A204.1 (cell line): Measurements from ENCODE around the gene MB21D2.
"Not testable (repeated sequence)": the region's sequence is repeated elsewhere in the genome, so short reads cannot be mapped to it uniquely, and the experiment has no call there.

Experiments
- FAIRE-seq: peaks from 2 replicates; lab custom pipeline; 2012; peaks lifted over from hg19 to GRCh38; lab: Jason Lieb, UNC

The MB21D2 gene

DNA sequence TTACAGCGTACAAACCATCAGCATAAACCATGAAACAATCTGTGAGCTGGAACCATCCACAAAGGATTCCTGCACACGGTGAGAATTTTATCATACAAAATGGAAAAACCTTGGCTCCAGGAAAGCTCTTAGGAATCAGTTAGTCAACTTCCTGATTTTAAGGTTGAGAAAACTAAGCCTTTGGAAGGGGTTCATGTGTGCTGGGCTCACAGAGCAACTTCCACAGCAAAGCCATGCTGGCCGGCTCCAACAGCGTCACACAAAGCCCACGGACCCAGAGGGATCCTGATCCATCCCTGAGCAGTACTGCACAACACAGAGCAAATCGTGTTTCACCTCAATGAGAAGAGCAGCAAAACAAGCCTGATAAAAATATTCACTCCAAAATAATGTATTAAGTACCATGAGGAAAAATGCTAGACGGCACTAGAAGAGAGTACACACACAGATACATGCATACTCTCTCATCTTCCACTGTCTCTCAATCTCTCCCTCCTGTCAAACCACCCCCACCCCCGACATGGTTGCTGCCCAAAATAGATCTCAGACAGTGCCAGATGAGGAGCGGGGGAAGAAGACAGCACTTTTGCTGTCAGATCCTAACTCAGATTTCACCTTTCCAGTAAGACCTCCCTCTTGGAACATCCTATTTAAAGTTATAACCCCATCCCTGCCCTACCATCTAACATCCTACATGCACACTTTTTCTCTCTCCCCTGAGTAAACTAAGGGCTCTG, 58.6 kb downstream of the MB21D2 start:
- no peak for FAIRE-seq

DNA sequence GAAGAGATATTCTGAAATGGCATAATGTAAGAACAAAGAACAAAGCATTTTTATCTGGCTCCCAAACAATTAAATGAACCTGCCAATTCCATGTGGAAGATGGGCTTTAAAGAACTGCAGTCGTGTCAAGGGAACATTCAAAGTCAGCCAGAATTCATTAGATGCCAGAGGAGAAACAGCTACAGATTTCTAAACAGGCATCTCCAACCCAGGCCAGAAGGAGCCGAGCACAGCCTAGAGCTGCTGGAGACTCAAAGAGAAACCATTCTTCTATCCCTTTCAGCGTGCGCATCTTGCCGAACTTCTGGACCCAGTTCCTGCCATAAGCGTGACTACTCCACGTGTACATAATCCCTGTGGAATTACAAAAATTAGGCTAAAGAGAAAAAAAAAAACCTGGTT, 60.4 kb downstream of the MB21D2 start:
- no peak for FAIRE-seq

DNA sequence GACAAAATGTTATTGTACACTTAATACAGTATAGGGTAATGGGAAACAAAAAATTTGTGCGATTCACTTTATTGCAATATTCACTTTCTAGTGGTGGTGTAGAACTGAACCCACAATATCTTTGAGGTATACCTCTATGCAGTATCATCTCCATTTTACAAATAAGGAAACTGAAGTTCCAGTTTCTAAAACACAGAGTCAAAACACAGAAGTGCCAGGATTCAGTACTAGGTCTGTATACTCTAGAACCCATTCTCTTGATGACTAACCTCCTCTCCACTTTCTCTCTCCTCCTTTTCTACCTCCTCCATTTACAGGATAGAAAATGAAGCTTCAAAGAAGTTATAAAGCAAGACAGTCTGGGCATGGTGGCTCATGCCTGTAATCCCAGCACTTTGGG, 62.2 kb downstream of the MB21D2 start:
- FAIRE-seq, result no peak

DNA sequence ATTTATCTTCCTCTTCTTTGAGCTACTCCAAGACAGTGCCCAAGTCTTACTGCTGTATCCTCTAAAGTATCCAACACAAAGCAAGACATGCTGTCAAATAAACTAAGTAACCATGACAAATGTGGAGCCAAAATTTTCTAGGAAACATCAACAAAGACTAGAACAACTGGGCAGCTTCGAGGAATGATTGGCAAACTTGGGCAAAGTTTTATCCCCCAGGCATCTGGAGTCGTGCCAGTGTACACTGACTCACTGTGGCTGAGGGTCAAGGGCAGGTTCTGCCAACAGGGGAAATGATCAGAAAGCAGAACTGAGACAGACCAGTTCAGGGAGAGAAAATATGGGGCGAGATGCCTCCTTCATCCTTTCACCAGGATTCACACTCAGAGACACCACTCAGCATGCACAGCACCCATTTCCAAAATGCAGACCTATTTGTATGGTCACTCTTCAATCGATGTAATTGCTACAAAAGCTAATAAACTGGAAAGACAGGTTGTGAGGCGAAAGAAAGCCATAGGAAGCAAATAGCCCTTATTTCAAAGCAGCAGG, 65.8 kb downstream of the MB21D2 start:
- FAIRE-seq, result no peak

DNA sequence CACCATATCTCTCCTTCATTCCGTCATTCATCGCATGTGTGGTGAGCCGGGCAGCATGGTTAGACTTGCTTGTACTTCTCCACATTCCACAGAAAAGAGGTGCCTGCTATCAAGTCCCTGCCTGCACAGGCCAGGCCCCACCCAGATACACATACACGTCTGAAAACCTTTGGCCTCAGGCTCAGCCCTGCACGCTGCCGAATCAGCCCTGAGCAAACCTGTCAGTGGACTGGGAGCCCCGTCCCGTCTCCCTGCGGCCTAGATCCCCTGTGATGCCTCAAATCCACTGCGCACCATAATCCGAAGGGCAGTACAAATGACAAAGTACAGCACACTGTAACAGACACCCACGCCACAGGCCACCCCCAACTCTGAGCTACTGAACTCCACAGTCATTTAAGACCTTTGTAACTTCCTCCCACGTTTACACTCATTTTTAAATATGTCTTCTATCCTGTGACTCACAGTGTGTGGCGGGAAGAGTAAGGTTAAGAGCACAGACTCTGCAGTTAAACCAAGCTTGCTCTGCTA, 67.1 kb downstream of the MB21D2 start:
- no peak for FAIRE-seq

DNA sequence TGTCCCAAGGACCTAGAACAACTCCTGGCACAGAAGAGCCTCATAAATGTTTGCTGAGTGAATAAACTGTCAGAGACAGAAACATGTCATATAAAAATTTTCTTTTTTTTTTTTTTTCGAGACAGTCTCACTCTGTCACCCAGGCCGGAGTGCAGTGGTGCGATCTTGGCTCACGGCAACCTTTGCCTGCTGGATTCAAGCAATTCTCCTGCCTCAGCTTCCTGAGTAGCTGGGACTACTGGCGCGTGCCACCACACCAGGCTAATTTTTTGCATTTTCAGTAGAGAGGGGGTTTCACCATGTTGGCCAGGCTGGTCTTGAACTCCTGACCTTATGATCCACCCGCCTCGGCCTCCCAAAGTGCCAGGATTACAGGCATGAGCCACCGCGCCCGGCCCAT, 67.8 kb downstream of the MB21D2 start:
- FAIRE-seq, result not testable (repeated sequence)

DNA sequence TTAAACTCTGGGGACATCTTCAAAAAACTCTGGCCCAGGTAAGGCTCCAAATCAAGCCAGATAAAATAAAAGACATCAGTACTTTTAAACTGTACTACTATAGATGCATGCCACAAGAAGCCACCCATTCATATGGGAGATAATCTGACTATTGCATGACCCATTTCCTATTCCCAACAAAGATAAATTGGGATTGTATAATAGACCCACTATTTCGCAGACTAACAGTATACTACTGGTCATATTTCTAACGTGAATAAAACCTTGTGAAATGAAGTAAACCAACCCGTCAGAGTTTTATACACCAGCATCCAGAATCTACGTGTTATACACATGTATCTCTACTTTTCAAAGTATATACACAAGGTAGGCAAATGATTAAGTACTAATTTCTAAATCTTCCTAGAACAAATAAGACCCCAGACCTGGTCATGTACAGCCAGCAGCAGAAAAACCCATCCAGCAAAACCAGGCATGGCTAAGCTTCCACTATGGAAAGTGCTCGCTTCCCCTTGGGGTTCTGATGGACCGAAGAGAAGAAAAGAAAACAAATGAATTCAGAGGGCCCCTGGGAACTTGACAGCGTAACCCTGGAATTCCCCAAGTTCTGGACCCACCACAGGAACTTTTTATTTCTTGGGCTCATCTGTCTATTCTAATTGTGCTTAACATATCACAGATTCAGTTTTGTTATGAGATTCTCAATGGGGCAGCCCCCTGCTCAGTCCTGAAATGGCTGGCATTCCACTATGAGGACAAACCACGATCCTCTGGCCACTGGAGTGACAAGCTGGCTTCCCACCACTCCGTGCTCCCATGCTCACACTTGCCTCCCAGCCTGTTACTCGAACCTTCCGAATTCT, 69.1 kb downstream of the MB21D2 start:
- FAIRE-seq, result no peak

DNA sequence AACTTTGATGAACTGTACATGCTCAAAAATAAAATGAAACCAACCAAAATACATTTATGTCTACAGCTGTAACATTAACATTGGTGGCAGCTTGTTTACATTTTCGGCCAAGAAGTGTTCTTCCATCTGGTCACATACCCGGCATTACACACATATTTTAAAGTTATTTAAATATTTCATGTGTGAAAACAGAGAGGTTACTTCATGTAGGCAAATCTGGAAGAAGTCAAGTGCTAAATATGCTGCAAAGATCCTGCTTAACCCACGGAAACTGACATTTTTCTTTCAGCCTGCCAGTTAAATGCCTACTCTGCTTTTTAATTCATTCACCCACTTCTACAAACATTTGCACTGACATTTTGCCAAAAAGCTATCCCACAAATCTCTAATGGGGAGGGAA, 69.7 kb downstream of the MB21D2 start:
- no peak for FAIRE-seq

DNA sequence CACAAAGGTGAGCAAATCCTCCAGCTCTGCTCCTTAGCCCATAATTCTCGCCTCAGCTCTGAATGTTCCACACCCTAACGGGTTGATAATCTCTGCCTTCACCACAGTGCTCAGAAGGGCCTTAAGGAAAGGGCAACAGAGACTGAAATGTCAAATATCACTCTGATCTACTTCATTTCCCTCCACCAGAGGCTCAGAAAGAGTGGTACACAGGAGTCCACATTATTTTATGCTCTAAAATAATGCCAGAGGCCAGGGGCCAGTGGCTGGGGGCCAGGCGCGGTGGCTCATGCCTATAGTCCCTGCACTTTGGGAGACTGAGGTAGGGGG, 72.2 kb downstream of the MB21D2 start:
- FAIRE-seq, result no peak

DNA sequence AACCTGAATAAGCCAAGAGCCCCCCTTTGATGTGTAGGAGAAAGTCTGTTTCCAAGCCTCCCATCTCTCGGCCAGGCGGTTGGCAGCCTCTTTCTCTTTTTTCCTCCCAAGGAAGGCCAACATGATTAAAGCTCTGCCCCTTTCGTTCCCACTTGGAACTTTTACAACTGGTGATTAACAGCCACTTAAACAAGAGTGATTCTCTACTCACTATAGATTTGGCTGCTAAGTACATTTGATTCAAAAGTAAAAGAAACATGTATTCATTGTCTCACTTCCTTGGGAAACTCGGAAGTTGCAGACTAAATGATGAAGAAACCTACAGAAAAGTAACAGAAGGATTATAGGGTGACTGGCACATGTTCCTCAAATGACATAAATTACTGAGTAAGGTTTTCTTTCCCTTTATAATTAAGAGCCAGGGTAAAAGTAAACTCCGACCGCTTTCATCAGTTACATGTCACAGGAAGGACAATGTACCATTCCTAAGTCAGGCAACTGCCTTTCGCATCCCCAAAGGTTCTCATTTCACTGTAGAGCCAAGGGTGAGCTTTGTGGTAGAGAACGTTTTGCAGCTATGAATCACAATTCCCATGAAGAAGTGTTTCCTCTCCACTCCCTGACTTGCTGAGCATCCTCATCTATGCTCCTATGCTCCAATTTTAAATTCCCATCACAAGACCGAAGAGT, 72.7 kb downstream of the MB21D2 start:
- FAIRE-seq, result no peak

DNA sequence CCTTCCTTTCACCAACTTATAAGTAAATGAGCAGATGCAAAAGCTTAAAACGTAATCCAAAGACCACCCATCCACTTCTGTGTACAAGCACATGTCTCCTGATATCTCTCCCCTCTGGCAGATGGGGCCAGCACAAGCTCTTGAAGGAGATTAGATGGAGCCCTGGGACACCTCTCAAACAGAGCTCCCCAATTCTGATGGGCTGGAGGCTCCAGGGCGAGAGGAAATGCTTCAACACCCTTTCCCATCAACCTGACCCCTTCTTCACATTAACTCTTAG, 73.2 kb downstream of the MB21D2 start:
- FAIRE-seq, result no peak

DNA sequence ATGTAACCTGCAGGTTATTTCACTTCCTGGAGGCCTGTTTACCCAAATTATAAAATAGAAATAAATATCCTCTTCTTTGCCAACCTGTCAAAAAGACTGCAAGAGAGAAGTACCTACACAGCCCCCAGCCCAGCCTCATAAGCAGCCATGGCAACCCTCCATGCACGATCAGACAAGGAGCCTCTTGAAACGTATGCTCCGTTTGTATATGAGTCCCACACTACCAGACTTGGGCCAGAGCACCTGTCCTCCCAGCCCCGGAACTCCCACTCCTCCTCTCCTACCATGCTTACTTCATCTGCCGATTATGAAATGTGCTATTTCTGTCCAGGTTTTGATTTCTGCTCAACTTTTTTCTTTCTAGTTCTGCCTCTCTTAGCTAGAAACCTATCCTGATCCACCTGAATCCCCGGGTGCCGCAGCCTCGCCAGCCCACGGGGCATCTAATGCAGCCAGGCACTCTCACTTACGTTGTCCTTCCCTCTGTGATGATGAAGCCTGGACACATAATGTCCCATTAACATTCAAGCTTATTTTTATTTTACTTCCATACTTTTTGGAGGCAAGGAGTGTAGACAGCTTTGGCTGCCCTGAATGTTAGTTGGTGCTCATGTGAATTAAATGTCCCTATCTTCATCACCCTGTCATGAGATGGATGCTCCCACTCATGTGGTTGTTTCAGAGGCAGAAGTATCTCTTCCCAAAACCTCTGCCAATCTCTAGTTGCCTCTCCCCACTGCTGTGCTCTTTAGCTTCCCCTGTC, 73.8 kb downstream of the MB21D2 start:
- FAIRE-seq, result no peak

DNA sequence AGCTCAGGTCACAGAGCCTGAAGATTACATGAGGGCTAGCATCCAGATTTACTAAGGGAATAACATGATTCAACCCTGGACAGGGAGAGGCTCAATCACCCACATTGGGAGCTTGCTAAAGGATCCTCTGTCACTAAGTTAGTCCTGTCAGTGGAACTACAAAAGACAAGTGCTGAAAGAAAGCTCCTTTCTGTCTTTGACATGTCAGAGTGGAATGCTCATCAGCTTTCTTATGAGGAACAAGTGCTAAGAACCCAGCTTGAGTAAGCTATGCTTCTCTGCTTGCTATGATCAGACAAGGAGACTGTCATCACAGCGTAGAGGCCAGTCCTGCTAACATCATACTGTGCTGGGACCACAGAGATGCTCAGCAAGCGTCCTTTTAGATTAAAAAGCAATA, 74.5 kb downstream of the MB21D2 start:
- FAIRE-seq, result no peak

DNA sequence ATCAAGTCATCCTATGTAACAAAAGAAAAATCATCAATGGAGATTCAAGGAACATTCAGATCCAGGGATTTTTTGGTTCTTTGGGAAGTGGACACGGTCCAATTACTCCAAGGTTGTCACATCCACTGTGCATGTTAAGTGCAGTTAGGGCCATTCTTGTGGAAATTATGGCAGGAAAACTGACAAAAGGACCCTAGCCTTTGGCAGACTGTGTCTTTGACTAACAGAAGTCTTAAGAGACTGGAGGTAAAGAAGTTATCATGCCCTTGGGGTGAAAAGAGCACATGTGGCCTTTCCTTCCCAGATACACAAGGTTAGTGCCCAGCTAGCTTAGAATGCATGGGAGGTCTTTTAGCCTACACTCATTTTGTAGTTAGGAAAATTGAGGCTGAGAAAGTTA, 74.9 kb downstream of the MB21D2 start:
- no peak for FAIRE-seq

DNA sequence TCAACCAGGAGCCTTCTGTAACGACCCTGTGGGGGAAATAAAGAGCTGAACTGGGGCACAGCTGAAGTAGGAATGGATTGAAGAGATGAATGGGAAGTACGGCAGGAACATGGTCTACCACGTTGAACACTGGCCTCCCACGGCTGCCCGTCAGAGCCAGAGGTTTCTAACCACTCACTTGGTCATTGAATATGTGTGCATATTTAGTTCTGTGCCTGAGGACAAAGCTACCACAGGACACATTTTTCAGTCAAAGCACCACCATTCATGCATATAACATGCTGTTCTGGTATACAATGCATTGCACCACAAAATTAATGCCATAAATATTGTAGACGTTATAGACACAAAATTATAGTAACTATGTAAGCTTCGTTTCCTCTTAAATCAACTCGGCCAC, 75.5 kb downstream of the MB21D2 start:
- FAIRE-seq, result no peak

DNA sequence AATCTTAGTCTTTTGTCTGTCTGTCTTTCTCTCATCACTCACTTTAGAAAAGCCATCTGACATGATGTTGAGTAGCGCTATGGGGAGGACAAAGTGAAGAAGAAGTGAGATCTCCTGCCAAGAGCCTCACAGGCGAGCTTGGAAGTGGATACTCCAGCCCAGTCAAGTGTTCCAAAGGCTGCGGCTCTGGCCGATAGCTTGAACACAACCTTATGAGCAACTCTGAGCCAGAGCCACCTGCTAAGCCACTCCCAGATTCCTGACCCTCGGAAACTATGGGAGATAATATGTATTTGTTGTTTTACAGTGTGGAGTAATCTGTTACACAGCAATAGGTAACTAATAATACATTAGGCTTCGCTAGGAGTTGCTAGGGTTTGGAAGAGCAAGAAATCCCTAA, 76.2 kb downstream of the MB21D2 start:
- no peak for FAIRE-seq

DNA sequence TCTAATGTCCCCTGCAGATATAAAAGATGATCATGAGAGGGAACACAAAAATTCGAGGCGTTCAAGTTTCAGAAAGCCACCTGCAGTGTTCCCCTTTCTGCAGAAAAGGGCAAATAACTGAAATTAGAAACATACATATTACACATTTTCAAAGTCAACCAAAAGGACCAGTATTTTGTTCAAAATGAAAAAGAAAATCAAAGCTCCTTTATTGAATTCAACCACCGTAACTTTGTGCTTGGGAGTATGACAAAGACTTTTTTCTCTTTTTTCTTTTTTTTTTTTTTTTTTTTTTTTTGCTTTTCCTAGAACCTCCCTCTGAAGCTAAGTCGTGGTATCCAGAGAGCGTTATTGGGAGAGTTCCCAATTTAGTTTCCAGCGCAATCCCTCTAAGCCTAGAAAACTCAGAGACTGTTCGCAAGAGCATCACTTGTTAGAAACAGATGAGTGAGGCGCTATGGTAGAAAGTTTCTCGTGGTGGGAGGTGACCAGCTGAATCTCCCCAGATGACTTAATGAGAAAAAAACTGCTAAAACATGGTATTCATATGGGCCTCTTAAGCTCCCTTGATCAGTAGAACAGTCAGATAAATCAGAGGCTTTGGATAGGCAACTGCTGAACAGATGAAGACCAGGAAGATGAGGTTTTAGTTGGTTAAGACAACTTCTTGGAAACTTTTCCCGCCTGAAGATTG, 77.4 kb downstream of the MB21D2 start:
- no peak for FAIRE-seq

DNA sequence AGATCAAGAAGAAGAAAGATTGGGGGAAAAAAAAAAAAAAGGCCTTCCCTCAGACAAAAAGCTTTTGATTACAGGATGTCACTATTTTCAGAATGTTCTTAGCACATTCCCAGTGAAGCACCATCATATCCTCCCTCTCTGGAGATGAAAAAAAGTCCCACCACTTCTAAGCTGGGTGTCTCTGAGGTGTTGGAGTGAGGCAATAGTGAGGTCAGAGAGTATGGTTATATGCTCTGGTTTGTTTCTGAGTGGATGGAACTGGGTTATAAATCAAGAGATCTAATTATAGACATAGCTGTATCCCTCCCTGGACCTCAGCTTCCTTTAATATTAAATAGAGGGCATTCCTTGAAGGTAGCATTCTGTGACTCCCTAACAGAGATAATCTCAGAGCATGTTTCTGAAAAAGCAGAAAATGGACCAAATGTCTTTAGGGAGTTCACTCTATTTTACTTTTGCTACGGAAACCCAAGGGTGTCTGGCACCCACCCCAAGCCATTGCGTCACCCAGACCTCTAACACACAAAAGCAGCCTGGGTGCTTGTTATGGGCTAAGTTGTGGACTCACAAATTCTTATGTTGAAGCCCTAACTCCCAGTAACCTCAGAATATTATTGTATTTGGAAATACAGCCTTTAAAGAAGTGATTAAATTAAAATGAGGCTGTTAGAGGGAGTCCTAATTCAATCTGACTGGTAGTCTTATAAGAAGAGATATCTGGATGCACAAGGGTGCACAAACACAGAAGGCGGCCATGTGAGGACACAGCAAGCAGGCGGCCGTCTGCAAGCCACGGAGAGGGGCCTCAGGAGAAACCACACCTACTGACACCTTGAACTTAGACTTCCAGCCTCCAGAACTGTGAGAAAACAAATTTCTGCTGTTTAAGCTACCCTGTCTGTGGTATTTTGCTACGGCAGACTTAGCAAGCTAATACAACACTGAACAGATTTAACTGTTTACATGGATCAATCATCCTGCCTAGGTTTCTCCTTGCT, 81.5 kb downstream of the MB21D2 start:
- FAIRE-seq, result no peak

DNA sequence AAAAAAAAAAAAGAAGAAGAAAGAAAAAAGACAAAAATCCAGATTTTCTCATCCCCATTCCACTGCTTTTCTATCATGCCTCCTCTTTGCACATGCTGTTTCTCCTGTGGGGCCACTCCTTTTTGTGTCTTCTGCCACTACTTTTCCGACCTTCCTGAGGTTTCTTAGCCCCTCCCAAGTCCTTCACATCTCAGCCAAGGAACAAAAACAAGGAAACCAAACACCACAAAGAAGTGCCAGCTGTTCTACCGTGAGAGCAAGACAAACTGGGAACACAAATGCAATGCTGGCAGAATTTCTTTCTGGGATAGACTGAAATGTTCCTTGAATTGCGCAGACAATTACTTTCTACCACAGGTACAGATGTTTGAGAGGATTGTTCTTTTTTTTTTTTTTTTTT, 83.2 kb downstream of the MB21D2 start:
- no peak for FAIRE-seq

DNA sequence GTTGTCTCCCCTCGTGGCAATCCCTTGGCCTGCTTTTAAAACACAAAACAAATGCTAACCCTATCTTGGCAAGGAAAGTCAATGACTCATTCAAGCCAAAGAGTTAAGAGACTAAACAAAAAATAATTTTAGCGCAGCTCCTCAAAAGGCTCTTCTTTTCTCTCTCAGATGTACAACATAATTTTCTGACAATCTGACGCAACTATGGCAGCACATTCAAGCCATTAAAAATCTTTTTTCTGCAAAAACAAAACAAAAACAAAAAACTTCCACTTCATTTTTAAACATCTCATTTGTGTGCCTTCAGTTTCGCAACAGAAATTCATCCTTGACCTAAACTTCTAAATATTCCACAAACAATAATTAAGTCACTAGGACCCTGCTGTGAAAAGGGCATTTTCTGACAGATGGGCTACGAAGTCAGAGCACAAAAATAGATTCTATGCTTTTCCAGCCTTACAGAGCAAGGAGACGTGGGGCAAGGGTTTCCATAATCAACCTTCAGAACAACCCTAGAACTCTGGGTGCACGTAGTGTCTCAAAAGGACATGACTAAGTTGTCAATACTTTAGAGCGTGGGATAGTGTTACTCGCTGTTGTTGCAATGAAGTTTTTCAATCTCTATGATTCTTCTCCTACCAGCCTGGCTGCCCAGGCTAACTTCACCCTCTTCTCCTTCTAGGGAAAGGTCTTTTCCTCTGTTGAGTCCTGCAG, 84.3 kb downstream of the MB21D2 start:
- FAIRE-seq, result no peak
